Fibroblast of mammary gland (primary cell): ENCODE results near the gene DPH7.
"Not testable (repeated sequence)": the region's sequence is repeated elsewhere in the genome, so short reads cannot be mapped to it uniquely, and the experiment has no call there.

Experiments
- DNase-seq: peaks from one replicate; pipeline ENCODE4 v3.0.0-alpha.2; 2010; ENCODE audit warnings: low read depth
- H3K4me3 ChIP-seq: 2 replicates; pipeline ENCODE4 v1.5.1; 2011; ENCODE audit warnings: low read depth, mild to moderate bottlenecking, low read length, moderate library complexity; ENCODE audit not compliant: control insufficient read depth
- TF ChIP-seq, protein P1 (sequence below): conservative IDR thresholded peaks from 2 replicates; pipeline ENCODE4 v1.5.1; 2011; ENCODE audit warnings: low read depth, low read length, inconsistent platforms; ENCODE audit not compliant: control insufficient read depth, insufficient read depth

Gene DPH7

DNA sequence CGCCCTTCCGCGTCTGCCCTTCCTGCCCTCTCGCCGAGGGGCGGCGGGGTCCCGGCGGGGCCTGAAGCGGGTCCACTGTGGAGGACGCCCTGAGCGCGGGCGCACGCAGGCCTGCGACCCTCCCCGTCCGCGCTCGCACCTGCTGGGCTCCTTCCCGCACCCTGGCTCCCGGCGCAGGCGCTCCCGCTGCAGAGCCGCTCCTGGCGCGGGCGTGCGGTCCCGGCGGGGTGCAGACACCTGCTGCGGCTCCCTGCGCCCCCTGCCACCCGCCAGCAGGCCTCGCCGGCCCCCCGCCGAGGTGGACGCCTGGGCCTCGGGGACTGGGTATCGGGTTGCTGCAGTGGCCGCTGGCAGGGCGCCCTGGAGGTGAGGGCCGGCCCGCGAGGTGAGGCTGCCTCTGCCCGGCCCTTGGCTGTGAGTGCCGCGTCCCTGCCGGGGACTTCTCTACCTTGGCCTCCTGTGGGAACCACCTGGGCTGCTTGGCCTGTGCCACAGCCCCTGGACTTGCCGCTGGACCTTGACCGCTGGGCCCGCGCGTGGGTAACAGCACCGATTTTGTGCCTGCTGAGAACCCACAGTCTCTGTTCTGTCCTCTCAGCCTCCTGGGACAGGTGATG, 27.4 kb upstream of the DPH7 start:
- DNase-seq, result no peak
- TF ChIP-seq, protein P1, sequence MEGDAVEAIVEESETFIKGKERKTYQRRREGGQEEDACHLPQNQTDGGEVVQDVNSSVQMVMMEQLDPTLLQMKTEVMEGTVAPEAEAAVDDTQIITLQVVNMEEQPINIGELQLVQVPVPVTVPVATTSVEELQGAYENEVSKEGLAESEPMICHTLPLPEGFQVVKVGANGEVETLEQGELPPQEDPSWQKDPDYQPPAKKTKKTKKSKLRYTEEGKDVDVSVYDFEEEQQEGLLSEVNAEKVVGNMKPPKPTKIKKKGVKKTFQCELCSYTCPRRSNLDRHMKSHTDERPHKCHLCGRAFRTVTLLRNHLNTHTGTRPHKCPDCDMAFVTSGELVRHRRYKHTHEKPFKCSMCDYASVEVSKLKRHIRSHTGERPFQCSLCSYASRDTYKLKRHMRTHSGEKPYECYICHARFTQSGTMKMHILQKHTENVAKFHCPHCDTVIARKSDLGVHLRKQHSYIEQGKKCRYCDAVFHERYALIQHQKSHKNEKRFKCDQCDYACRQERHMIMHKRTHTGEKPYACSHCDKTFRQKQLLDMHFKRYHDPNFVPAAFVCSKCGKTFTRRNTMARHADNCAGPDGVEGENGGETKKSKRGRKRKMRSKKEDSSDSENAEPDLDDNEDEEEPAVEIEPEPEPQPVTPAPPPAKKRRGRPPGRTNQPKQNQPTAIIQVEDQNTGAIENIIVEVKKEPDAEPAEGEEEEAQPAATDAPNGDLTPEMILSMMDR, result no peak
- peak overlapping the region; percentile 44 for H3K4me3 ChIP-seq

DNA sequence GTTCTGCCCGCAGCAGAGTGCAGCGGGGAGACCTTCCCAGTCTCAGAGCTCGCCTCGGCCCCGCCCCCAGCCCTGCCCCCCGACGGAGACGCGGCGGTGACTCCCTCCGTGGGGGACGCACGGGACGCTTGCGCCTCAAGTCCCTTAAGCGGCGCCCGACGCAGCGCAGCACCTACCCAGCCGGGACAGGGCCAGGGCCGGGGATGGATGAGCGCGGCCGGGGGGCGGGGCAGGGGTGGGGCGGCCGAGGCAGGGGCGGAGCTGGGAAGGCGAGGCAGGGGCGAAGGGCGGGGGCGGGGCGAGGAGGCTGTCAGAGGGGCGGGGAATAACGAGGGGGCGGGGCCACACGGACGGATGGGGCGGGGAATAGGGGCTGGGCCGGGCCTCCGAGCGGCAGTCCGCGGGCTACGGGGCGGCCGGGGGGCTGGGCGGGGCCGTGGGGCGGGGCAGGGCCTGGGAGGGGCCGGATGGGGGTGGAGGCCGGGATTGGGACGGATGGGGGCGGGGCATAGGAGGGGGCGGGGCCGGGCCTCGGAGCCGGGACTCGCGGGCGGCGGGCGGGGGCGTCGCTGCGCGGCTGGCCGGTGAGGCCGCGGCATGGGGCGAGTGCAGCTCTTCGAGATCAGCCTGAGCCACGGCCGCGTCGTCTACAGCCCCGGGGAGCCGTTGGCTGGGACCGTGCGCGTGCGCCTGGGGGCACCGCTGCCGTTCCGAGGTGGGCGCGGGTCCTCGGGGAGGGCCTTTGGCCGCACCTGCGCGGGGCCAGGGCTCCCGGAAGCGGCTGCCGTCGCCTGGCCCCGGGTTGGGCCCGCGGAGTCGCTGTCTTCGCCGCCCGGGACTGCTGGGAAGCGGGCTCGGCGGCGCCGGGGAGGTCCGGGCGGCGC, 26.6 kb upstream of the DPH7 start, which contains the start of gene ARRDC1:
TSS of gene ARRDC1 (plus strand) at position 566 of the 884 bp plus-strand sequence. CDS start at position 598, 32 bp downstream.
- DNase-seq, result peak; percentile 78
- TF ChIP-seq, protein P1, result no peak
- H3K4me3 ChIP-seq, result peak within 1 kb of the TSS; percentile 44

DNA sequence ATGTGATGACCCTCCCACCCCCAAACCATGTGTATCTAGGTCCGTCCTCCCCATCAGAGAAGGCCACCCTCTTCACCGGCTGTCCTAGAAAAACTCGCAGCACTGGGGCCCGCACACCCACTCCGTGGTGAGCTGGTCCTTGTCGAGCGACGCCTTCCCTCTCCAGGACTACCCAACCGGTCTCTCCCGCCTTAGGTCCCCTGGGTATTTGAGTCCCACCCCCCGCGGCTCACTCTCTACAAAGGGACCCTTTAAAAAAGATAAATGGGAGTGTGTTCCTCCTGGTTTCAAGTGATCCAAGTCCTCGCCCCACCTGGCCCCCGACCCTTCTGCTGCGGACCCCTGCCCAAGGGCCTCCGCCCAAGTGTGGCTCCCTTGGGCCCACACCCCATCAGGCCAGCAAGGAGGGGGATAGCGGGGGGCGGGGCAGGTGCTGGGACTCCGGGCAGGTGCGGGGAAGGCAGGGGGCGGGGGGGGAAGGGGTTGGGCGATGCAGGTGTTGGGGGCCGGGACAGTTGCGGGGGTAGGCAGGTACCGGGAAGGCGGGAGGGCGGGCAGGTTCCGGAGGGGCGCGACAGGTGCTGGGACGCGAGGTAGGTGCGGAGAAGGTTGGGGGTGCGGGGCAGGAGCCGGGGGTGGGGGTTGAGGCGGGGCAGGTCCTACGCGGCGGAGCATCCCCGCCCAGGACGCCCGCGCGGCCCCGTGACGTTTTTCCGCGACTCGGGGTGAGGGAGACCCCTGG, 25.8 kb upstream of the DPH7 start:
- peak overlapping the region; percentile 42 for H3K4me3 ChIP-seq
- no peak for DNase-seq
- TF ChIP-seq, protein P1, result no peak

DNA sequence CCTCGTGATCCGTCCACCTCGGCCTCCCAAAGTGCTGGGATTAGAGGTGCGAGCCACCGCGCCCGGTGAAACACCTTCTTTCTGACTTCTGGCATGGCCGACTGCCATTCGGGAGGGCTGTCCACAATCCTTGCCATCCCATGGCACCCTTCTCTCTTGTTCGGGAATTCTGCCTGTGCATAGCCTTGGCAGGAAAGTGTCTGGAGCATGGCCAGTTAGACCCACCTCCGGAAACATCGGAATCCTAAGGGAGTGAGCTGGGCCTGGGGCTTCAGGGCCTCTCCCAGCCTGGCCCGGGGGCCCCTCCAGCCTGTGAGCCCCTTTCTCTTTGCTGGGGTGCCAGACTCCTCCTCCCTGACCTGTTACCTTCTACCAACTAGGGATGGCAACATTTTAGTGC, 25.2 kb upstream of the DPH7 start:
- H3K4me3 ChIP-seq, result no peak overlapping the region
- TF ChIP-seq, protein P1, result no peak
- no peak for DNase-seq

DNA sequence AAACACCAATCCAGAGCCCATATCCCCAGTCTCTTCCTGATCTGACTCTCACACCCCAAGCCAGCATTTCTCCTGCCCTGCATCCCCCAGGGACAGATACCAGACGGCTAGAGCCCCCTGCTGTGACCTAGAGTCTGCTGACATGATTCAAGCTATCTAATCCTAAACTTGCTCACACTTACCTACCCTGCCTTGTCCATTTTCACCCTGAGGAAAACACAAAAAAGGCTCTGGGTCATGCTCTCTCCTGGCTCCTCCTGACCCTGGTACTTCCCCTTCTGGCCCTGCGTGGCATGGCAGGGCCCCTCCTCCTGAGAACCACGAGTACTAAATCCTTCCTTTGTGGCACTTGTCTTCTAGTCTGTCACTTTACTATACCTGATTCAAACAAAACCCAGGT, 23.9 kb upstream of the DPH7 start:
- TF ChIP-seq, protein P1, result no peak
- no peak overlapping the region for H3K4me3 ChIP-seq
- DNase-seq, result no peak

DNA sequence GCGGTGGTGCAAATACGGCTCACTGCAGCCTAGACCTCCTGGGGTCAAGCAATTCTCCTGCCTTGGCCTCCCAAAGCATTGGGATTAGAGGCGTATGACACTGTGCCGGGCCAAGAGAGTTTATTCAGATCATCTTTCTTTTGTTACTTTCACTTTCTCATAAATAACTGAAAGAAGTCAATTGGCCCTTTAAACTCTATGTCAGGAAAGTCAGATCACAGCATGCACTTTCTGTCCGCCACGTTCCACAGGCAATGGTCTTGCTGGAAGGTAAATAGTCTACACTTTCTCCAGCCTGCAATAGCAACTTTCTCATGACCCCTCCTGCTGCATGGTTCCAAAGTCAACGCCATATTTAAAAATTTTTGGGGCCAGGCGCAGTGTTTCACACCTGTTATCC, 20.2 kb upstream of the DPH7 start:
- no peak overlapping the region for H3K4me3 ChIP-seq
- TF ChIP-seq, protein P1, result no peak
- DNase-seq, result no peak

DNA sequence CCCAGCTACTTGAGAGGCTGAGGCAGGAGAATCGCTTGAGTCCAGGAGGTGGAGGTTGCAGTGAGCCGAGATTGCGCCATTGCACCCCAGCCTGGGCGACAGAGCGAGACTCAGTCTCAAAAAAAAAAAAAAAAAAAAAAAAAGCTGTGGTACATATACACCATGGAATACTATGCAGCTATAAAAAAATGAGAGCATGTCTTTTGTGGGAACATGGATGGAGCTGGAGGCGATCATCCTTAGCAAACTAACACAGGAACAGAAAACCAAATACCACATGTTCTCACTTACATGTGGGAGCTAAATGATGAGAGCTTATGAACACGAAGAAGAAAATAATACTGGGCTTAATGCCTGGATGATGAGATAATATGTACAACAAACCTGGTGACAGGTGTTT, 17.9 kb upstream of the DPH7 start:
- H3K4me3 ChIP-seq, DNase-seq: not testable (repeated sequence)
